ENCODE measurements around the gene NDUFAF7.

NDUFAF7 gene

DNA sequence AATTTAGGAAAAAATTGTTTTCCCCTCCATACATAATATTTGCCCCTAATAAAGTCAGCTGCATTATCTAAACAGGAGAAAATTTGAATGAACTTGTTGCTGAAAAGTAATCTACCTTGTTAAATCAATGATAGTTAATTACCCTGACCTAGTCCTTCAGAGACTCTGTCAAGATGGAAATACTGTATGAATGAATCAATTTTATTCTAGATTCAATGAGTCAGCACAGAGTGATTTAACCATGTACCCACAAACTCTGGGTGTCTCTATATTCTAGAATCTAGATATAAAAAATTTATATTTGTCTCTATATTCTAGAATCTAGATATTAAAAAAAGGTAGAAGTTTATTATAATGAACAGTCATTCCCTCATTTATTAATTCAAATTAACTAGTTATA, 36.2 kb downstream of the NDUFAF7 start:
- TF ChIP-seq TOX (CRISPR knock-in tag; IDR thresholded peaks at IDR 0.05; ENCODE audit: borderline replicate concordance) (no peak), ARNTL (CRISPR knock-in tag; IDR thresholded peaks at IDR 0.05; ENCODE audit: borderline replicate concordance, low read depth) (no peak)
- no peak for ATAC-seq

- TF ChIP-seq ZNF70 (CRISPR knock-in tag; IDR thresholded peaks at IDR 0.05) (no peak), PATZ1 (CRISPR knock-in tag; IDR thresholded peaks at IDR 0.05; ENCODE audit: borderline replicate concordance) (no peak), CSDC2 (CRISPR knock-in tag; IDR thresholded peaks at IDR 0.05) (no peak), TOX (CRISPR knock-in tag; IDR thresholded peaks at IDR 0.05; ENCODE audit: borderline replicate concordance) (no peak), ZC3H10 (CRISPR knock-in tag; IDR thresholded peaks at IDR 0.05) (no peak)
- TF ChIP-seq, protein P1, sequence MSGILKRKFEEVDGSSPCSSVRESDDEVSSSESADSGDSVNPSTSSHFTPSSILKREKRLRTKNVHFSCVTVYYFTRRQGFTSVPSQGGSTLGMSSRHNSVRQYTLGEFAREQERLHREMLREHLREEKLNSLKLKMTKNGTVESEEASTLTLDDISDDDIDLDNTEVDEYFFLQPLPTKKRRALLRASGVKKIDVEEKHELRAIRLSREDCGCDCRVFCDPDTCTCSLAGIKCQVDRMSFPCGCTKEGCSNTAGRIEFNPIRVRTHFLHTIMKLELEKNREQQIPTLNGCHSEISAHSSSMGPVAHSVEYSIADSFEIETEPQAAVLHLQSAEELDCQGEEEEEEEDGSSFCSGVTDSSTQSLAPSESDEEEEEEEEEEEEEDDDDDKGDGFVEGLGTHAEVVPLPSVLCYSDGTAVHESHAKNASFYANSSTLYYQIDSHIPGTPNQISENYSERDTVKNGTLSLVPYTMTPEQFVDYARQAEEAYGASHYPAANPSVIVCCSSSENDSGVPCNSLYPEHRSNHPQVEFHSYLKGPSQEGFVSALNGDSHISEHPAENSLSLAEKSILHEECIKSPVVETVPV (CRISPR knock-in tag; IDR thresholded peaks at IDR 0.05) = no peak
- no peak for ATAC-seq
These were observed 36.7 kb downstream of the NDUFAF7 start for GRCh38 chr2:37268111-37268510.

DNA sequence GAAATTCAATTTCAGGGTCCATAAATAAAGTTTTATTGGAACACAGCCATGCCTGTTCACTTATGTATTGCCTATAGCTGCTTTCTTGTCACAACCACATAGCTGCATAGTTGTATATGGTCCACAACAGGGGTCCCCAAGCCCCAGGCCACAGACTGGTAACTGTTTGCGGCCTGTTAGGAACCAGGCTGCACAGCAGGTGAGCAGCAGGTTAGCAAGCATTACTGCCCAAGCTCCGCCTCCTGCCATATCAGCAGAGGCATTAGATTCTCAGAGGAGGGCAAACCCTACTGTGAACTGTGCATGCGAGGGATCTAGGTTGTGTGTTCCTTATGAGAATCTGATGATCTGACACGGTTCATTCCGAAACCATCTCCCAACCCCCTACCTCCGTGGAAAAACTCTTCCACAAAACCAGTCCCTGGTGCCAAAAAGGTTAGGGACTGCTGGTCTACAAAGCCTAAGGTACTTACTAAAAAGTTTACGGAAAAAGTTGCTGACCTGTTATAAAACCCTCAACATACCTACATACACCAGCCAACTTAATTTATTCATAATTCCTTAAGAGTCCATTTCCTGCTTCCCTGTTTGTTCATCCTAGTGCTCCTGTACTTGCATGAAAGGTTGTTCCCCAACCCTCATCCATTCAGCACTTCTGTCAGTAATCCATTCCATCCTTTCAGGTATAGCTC, 40.1 kb downstream of the NDUFAF7 start:
- no peak for ATAC-seq
- no peak for TF ChIP-seq ISL1 (CRISPR knock-in tag; IDR thresholded peaks at IDR 0.05)

DNA sequence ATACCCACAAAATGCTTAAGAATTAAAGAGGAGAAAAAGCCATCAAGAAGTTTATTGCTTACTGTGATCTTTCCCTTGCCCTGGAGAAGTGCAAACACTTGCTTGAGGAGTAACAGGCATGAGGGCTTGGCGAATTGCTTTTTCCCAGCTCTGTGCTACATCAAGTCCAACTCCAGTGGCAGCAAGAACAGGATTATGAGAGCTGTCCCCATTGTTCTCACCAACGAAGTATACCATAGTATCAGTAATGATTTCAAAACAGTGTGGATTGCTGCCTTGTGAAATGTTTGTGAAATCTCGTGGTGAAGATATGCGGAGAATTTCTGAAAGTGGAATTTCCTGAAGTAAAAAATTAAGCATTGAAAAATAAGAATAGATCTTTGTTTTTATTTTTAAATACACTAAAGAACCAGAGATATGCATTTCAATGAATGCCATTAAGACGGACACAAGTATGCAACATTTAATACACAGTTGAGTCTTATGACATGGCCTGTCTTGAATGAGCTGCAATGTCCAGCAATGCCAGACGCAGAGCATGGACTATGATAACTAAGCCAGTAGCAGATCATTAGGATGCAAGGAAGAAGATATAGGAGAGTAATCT, 43.0 kb downstream of the NDUFAF7 start:
- ATAC-seq = no peak
- TF ChIP-seq, protein P2, sequence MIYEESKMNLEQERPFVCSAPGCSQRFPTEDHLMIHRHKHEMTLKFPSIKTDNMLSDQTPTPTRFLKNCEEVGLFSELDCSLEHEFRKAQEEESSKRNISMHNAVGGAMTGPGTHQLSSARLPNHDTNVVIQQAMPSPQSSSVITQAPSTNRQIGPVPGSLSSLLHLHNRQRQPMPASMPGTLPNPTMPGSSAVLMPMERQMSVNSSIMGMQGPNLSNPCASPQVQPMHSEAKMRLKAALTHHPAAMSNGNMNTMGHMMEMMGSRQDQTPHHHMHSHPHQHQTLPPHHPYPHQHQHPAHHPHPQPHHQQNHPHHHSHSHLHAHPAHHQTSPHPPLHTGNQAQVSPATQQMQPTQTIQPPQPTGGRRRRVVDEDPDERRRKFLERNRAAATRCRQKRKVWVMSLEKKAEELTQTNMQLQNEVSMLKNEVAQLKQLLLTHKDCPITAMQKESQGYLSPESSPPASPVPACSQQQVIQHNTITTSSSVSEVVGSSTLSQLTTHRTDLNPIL (CRISPR knock-in tag; IDR thresholded peaks at IDR 0.05; ENCODE audit: low read depth) = no peak
- TF ChIP-seq ESRRG (CRISPR knock-in tag; IDR thresholded peaks at IDR 0.05) (no peak), TOX (CRISPR knock-in tag; IDR thresholded peaks at IDR 0.05; ENCODE audit: borderline replicate concordance) (no peak), ZNF70 (CRISPR knock-in tag; IDR thresholded peaks at IDR 0.05) (no peak), ZFP30 (CRISPR knock-in tag; IDR thresholded peaks at IDR 0.05) (no peak), TCF4 (CRISPR knock-in tag; IDR thresholded peaks at IDR 0.05; ENCODE audit: borderline replicate concordance) (no peak), ISL1 (CRISPR knock-in tag; IDR thresholded peaks at IDR 0.05) (no peak)
- TF ChIP-seq, protein P3, sequence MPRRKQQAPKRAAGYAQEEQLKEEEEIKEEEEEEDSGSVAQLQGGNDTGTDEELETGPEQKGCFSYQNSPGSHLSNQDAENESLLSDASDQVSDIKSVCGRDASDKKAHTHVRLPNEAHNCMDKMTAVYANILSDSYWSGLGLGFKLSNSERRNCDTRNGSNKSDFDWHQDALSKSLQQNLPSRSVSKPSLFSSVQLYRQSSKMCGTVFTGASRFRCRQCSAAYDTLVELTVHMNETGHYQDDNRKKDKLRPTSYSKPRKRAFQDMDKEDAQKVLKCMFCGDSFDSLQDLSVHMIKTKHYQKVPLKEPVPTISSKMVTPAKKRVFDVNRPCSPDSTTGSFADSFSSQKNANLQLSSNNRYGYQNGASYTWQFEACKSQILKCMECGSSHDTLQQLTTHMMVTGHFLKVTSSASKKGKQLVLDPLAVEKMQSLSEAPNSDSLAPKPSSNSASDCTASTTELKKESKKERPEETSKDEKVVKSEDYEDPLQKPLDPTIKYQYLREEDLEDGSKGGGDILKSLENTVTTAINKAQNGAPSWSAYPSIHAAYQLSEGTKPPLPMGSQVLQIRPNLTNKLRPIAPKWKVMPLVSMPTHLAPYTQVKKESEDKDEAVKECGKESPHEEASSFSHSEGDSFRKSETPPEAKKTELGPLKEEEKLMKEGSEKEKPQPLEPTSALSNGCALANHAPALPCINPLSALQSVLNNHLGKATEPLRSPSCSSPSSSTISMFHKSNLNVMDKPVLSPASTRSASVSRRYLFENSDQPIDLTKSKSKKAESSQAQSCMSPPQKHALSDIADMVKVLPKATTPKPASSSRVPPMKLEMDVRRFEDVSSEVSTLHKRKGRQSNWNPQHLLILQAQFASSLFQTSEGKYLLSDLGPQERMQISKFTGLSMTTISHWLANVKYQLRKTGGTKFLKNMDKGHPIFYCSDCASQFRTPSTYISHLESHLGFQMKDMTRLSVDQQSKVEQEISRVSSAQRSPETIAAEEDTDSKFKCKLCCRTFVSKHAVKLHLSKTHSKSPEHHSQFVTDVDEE (CRISPR knock-in tag; IDR thresholded peaks at IDR 0.05) = no peak

- ATAC-seq = no peak
- no peak for TF ChIP-seq TOX (CRISPR knock-in tag; IDR thresholded peaks at IDR 0.05; ENCODE audit: borderline replicate concordance)
- no peak for TF ChIP-seq ZFP30 (CRISPR knock-in tag; IDR thresholded peaks at IDR 0.05)
- TF ChIP-seq TCF4 (CRISPR knock-in tag; IDR thresholded peaks at IDR 0.05; ENCODE audit: borderline replicate concordance) = no peak
- TF ChIP-seq, protein P1 (CRISPR knock-in tag; IDR thresholded peaks at IDR 0.05) = no peak
- no peak for TF ChIP-seq RARB (CRISPR knock-in tag; IDR thresholded peaks at IDR 0.05)
- TF ChIP-seq ZNF70 (CRISPR knock-in tag; IDR thresholded peaks at IDR 0.05) = no peak
- no peak for TF ChIP-seq OSR1 (CRISPR knock-in tag; IDR thresholded peaks at IDR 0.05)
- no peak for TF ChIP-seq BACH2 (CRISPR knock-in tag; IDR thresholded peaks at IDR 0.05; ENCODE audit: borderline replicate concordance)
- no peak for TF ChIP-seq SNAI2 (CRISPR knock-in tag; IDR thresholded peaks at IDR 0.05)
- TF ChIP-seq ISL1 (CRISPR knock-in tag; IDR thresholded peaks at IDR 0.05) = no peak
- no peak for TF ChIP-seq ZC3H10 (CRISPR knock-in tag; IDR thresholded peaks at IDR 0.05)
- TF ChIP-seq ESRRG (CRISPR knock-in tag; IDR thresholded peaks at IDR 0.05) = no peak
- no peak for TF ChIP-seq ZNF565 (CRISPR knock-in tag; conservative IDR thresholded peaks at IDR 0.05; ENCODE audit: low read depth)
- TF ChIP-seq POU6F1 (CRISPR knock-in tag; IDR thresholded peaks at IDR 0.05; ENCODE audit: borderline replicate concordance, low read depth) = no peak
- TF ChIP-seq CSDC2 (CRISPR knock-in tag; IDR thresholded peaks at IDR 0.05) = no peak
- TF ChIP-seq PPARA (CRISPR knock-in tag; IDR thresholded peaks at IDR 0.05; ENCODE audit: borderline replicate concordance) = no peak
- no peak for TF ChIP-seq GLIS3 (CRISPR knock-in tag; IDR thresholded peaks at IDR 0.05)
These were observed 44.8 kb downstream of the NDUFAF7 start for GRCh38 chr2:37276291-37276690.

All from SK-N-SH treated with all-trans-retinoic acid at 6 μM for 48 hours (cell line).